Measurements from ENCODE around the gene ADAMTS5. TPM values are rescaled to one million over a fixed set of nuclear protein-coding genes. Genes with fewer than 3 reads are reported as not detected.

Gene ADAMTS5
- total RNA-seq, 2 donors from 2014 or later: 6.1 to 10.9 TPM

DNA sequence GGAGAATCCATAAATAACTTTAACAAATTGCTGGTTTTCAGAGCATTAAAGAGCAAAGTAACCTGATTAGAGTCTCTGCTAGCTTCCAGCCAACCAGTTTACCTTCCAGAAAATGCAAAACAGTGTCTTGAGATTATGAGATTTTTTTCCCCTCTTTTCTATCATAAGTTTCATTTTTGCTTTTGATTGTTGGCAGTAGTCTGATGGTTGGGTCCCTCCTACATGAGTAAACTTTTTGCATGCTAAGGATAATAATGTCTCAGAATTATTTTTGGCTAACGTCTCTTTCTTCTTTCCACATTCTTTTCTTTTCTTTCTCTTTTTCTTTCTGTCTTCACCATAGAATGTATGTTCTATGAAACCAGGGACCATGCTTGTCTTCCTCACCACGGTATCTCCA lies 6.3 kb upstream of the ADAMTS5 start:
- Histone ChIP-seq H3K9me3 (no peaks in the 10 kb centered on the region), H3K4me1 (no peaks in the 10 kb centered on the region), H3K27ac (no peak overlapping the region), H3K4me3 (no peak overlapping the region), H3K27me3 (no peaks in the 10 kb centered on the region), H3K36me3 (no peaks in the 10 kb centered on the region)
- TF ChIP-seq, protein P1, sequence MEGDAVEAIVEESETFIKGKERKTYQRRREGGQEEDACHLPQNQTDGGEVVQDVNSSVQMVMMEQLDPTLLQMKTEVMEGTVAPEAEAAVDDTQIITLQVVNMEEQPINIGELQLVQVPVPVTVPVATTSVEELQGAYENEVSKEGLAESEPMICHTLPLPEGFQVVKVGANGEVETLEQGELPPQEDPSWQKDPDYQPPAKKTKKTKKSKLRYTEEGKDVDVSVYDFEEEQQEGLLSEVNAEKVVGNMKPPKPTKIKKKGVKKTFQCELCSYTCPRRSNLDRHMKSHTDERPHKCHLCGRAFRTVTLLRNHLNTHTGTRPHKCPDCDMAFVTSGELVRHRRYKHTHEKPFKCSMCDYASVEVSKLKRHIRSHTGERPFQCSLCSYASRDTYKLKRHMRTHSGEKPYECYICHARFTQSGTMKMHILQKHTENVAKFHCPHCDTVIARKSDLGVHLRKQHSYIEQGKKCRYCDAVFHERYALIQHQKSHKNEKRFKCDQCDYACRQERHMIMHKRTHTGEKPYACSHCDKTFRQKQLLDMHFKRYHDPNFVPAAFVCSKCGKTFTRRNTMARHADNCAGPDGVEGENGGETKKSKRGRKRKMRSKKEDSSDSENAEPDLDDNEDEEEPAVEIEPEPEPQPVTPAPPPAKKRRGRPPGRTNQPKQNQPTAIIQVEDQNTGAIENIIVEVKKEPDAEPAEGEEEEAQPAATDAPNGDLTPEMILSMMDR (IDR thresholded peaks at IDR 0.05): no peak
- DNase-seq (ENCODE audit: low spot score): no peak

DNA sequence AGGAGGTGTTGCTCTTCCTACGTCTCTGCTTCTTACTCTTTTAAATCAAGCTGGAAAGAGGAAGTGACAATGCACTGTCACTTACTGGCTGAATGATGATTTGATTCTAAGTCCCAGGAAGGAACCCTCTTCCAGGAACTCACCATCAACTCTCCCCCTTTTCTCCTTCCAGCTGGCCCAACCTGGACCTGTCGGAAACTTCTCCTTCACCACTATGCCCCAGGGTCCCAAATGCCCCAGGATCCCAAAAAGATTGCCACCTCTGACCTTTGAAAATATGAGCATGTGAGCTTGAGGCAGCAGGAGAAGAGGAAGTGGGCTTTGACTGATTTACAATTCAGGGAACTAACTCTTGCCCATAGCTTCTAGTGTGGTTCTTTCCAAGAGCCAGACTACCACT lies 5.3 kb upstream of the ADAMTS5 start:
- TF ChIP-seq, protein P1 (IDR thresholded peaks at IDR 0.05): no peak
- H3K27me3 ChIP-seq: no peaks in the 10 kb centered on the region
- no peak overlapping the region for H3K27ac ChIP-seq
- no peak for DNase-seq (ENCODE audit: low spot score)
- no peak overlapping the region for H3K4me3 ChIP-seq
- no peaks in the 10 kb centered on the region for H3K9me3 ChIP-seq
- H3K4me1 ChIP-seq: peaks cover 0 to 8% of the 10 kb centered on the region in 2 donors
- H3K36me3 ChIP-seq: no peaks in the 10 kb centered on the region

DNA sequence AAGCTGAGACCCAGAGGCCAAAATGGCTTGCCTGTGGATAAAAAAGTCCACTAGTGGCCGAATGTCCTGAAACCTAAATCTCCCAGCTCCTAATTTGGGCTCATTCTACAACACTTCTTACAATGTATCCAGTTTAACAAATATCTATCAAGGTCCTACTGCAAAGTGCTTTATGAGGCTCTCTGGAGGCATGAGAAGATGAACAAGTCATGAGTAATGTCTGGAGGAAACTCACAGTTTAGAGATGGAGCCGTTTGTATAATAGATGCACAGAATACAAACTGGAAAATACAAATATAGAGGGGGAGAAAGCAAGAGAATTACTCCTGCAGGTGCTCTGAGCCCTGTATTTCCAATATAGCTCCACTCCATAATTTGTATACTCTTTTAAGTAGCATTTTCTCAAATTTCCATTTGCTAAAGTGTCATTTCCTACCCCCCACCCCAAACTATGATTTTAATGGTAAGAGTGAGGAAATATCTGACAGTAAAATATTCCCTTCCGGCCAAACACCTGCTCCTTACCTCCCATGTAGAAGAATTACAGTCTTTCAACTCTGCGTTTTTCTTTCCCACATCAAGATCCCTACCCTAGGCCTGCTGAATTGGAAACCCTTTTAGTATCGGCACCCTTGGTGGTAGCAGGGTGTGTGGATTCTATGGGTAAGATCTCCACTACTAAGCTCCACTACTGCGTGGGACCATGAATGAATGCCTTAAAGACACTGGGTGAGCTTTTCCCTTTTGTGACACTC lies 3.3 kb upstream of the ADAMTS5 start:
- no peaks in the 10 kb centered on the region for H3K27me3 ChIP-seq
- DNase-seq (ENCODE audit: low spot score): no peak
- TF ChIP-seq, protein P1 (IDR thresholded peaks at IDR 0.05): no peak

DNA sequence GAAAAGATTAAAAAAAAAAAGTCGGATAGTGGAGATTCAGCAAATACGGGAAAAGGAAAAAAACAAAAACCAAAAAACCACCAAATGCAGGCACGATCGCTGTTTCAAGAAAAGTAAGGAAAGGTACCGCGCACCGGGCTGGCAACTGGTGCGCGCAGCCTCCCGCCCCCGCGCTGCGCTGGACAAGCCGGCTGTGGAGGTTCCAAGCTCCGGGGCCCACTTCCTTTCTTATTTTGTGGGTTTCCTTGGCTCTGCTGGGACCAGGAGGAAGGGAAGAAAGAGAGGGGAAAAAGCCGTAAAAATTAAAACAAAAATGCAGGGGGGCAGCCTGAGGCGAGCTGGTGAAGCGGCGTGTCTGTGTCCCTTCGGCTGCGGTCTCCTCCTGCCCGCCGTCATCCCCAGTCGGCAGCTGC lies 233 bp downstream of the ADAMTS5 start:
- TF ChIP-seq, protein P1 (IDR thresholded peaks at IDR 0.05): no peak
- peak overlapping the region; percentile 73 to 79 for H3K27ac ChIP-seq
- no peak for DNase-seq (ENCODE audit: low spot score)
- H3K4me1 ChIP-seq: peaks cover 0 to 20% of the 10 kb centered on the region in 2 donors
- H3K36me3 ChIP-seq: no peaks in the 10 kb centered on the region
- H3K9me3 ChIP-seq: no peaks in the 10 kb centered on the region
- no peaks in the 10 kb centered on the region for H3K27me3 ChIP-seq
- peak overlapping the region; percentile 62 to 69 for H3K4me3 ChIP-seq

More for the DNA sequence above, 3.3 kb upstream of the ADAMTS5 start:
- Histone ChIP-seq H3K27ac (no peak overlapping the region), H3K4me3 (no peak overlapping the region), H3K4me1 (peaks cover 0 to 20% of the 10 kb centered on the region in 2 donors), H3K36me3 (no peaks in the 10 kb centered on the region), H3K9me3 (no peaks in the 10 kb centered on the region)

DNA sequence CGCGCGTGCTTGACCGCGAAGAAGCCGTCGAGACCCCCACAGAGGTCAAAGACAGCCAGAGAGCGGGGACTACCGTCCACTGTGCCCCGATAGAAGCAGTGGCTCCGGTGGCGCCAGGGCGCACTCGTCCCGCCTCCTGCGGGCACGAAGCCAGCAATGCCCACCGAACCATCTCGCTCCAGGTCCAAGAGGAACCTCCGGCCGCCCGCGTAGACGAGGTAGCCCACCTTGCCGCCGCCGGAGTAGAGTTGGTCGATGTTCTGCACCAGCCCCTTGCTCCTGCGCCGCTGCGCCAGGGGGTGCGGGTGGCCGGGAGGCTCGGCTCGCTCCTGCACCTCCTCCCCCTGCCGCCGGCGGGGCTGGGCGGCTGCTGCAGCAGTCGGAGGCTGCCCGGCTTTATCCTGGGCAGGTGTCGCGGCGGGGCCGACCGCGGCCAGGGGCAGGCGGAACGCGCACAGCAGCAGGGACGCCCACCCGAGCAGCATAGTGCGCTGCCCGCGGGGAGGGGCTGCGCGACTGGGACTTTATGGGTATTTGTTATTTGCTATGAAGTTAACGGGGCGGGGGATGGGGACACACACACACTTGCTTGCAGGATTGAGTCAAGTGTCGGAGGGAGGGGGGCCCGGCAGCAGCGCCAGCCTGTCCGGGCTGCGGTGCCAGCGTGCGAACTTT lies 844 bp downstream of the ADAMTS5 start:
- no peaks in the 10 kb centered on the region for H3K27me3 ChIP-seq
- peaks cover 0 to 20% of the 10 kb centered on the region in 2 donors for H3K4me1 ChIP-seq
- H3K27ac ChIP-seq: peak overlapping the region; percentile 73 to 79

More for the DNA sequence above, 844 bp downstream of the ADAMTS5 start:
- peak overlapping the region; percentile 62 to 69 for H3K4me3 ChIP-seq
- TF ChIP-seq, protein P1 (IDR thresholded peaks at IDR 0.05): no peak
- H3K9me3 ChIP-seq: no peaks in the 10 kb centered on the region
- H3K36me3 ChIP-seq: no peaks in the 10 kb centered on the region
- no peak for DNase-seq (ENCODE audit: low spot score)
